CD4-positive, alpha-beta T cell (primary cell): Measurements from ENCODE around the gene GTSF1L. TPM values are rescaled to one million over a fixed set of nuclear protein-coding genes. Genes with fewer than 3 reads are reported as not detected.

Experiments
- ATAC-seq: fragments of 200-7000 bp; cut with Tn5 transposase; one replicate; pipeline ENCODE4 v1.10.0; 2022; ENCODE audit warnings: mild to moderate bottlenecking; ENCODE audit not compliant: poor library complexity
- CTCF ChIA-PET: fragments of 350-600 bp; sonication (Branson Sonifier 250); formaldehyde crosslinking; loops from one replicate; lab custom pipeline; 2021; ENCODE audit warnings: antibody characterized with exemption, inconsistent platforms; lab: Charles Lee
- POLR2A ChIA-PET: fragments of 350-600 bp; sonication (Branson Sonifier 250); formaldehyde crosslinking; loops from one replicate; lab custom pipeline; 2021; ENCODE audit warnings: antibody characterized with exemption, inconsistent platforms; lab: Charles Lee
- DNase-seq, 14 experiments: peaks; one replicate each; pipeline ENCODE4 v3.0.0-alpha.2; 2013 to 2020; ENCODE audit warnings: mixed read lengths in 2 of 14
- H3K27ac ChIP-seq, 2 donors: one replicate each; pipeline versions ENCODE4 v1.5.1 to v1.7.0; 2013; ENCODE audit warnings: low read length in 2 of 2, low read depth in 1 of 2, mild to moderate bottlenecking in 1 of 2
- H3K27me3 ChIP-seq, 2 experiments: 1 replicate in 1 of 2; 2 replicates in 1 of 2; pipeline versions ENCODE4 v1.6.1 to v1.7.0; 2013; ENCODE audit warnings: low read length in 2 of 2, control low read depth in 1 of 2, mild to moderate bottlenecking in 1 of 2, moderate library complexity in 1 of 2; ENCODE audit not compliant: insufficient read depth in 2 of 2, control insufficient read depth in 1 of 2
- H3K36me3 ChIP-seq: one replicate; pipeline ENCODE4 v1.6.1; 2013; ENCODE audit warnings: low read length, control low read depth; ENCODE audit not compliant: insufficient read depth
- H3K4me1 ChIP-seq: one replicate; pipeline ENCODE4 v1.6.1; 2013; ENCODE audit warnings: low read length, control low read depth; ENCODE audit not compliant: insufficient read depth
- H3K4me3 ChIP-seq: one replicate; pipeline ENCODE4 v1.5.1; 2013; ENCODE audit warnings: mild to moderate bottlenecking, low read length, moderate library complexity
- H3K9me3 ChIP-seq, 2 experiments: 1 replicate in 1 of 2; 2 replicates in 1 of 2; pipeline versions ENCODE4 v1.6.1 to v1.7.0; 2013; ENCODE audit warnings: low read length in 2 of 2, mild to moderate bottlenecking in 2 of 2, control low read depth in 1 of 2, moderate library complexity in 1 of 2; ENCODE audit not compliant: control insufficient read depth in 1 of 2, insufficient read depth in 1 of 2
- H3K27ac Mint-ChIP-seq: one replicate; pipeline ENCODE4 v1.8.0; 2020; ENCODE audit warnings: mixed read lengths
- H3K27me3 Mint-ChIP-seq: one replicate; pipeline ENCODE4 v1.8.0; 2021; ENCODE audit warnings: mixed read lengths
- H3K36me3 Mint-ChIP-seq: one replicate; pipeline ENCODE4 v1.8.0; 2021; ENCODE audit warnings: low read depth, mixed read lengths
- H3K4me1 Mint-ChIP-seq: one replicate; pipeline ENCODE4 v1.8.0; 2021; ENCODE audit warnings: low read depth, mixed read lengths
- H3K4me3 Mint-ChIP-seq: one replicate; pipeline ENCODE4 v1.8.0; 2020; ENCODE audit warnings: mild to moderate bottlenecking, mixed read lengths
- H3K9me3 Mint-ChIP-seq: one replicate; pipeline ENCODE4 v1.8.0; 2020; ENCODE audit warnings: mixed read lengths
- intact Hi-C, 2 experiments: fragments of 100-400 bp; cut with DNase I in 1 of 2; cut with micrococcal nuclease in 1 of 2; formaldehyde crosslinking; loops; one replicate each; pipeline versions ENCODE4 v1.15.1 to v1.9.0; 2023 to 2025; cut with DNase I, micrococcal nuclease
- total RNA-seq, 174 experiments: library from RNA in 2 of 174; stranded (reverse) in 2 of 174; gene quantifications; one replicate each; pipeline ENCODE4 v1.2.3 and lab custom pipeline; 2021 to 2026
- TF ChIP-seq, protein P1 (sequence below): fragments of 200-600 bp; IDR thresholded peaks from one replicate; pipeline ENCODE4 v1.8.0; 2022; ENCODE audit warnings: antibody characterized with exemption, mild to moderate bottlenecking

GTSF1L gene
- total RNA-seq, 2 experiments from 2014 or later = not detected

GRCh38 chr20:43715511-43715910 lies 11.3 kb downstream of the GTSF1L start:
- no peak overlapping the region for H3K27ac Mint-ChIP-seq
- H3K4me1 ChIP-seq = peaks cover 3% of the 10 kb centered on the region
- no peaks in the 10 kb centered on the region for H3K36me3 ChIP-seq
- POLR2A ChIA-PET = no interaction called here
- H3K9me3 ChIP-seq = no peaks in the 10 kb centered on the region
- no peak overlapping the region for H3K27ac ChIP-seq
- no peak overlapping the region for H3K4me3 Mint-ChIP-seq
- CTCF ChIA-PET = no interaction called here
- TF ChIP-seq, protein P1, sequence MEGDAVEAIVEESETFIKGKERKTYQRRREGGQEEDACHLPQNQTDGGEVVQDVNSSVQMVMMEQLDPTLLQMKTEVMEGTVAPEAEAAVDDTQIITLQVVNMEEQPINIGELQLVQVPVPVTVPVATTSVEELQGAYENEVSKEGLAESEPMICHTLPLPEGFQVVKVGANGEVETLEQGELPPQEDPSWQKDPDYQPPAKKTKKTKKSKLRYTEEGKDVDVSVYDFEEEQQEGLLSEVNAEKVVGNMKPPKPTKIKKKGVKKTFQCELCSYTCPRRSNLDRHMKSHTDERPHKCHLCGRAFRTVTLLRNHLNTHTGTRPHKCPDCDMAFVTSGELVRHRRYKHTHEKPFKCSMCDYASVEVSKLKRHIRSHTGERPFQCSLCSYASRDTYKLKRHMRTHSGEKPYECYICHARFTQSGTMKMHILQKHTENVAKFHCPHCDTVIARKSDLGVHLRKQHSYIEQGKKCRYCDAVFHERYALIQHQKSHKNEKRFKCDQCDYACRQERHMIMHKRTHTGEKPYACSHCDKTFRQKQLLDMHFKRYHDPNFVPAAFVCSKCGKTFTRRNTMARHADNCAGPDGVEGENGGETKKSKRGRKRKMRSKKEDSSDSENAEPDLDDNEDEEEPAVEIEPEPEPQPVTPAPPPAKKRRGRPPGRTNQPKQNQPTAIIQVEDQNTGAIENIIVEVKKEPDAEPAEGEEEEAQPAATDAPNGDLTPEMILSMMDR = no peak
- ATAC-seq (no peak), DNase-seq (no peak)
- H3K27me3 ChIP-seq = no peaks in the 10 kb centered on the region
- H3K9me3 Mint-ChIP-seq = no peaks in the 10 kb centered on the region
- H3K4me3 ChIP-seq = no peak overlapping the region
- H3K36me3 Mint-ChIP-seq = no peaks in the 10 kb centered on the region
- intact Hi-C loops = no loop called here
- no peaks in the 10 kb centered on the region for H3K27me3 Mint-ChIP-seq
- H3K4me1 Mint-ChIP-seq = peaks cover 23% of the 10 kb centered on the region

- Histone ChIP-seq H3K36me3 (no peaks in the 10 kb centered on the region), H3K9me3 (no peaks in the 10 kb centered on the region), H3K27me3 (no peaks in the 10 kb centered on the region), H3K4me3 (no peak overlapping the region), H3K27ac (no peak overlapping the region), H3K4me1 (peaks cover 3% of the 10 kb centered on the region)
- Mint-ChIP-seq H3K36me3 (no peaks in the 10 kb centered on the region), H3K4me1 (peaks cover 18% of the 10 kb centered on the region), H3K9me3 (no peaks in the 10 kb centered on the region), H3K4me3 (no peak overlapping the region), H3K27ac (no peak overlapping the region), H3K27me3 (no peaks in the 10 kb centered on the region)
- intact Hi-C loops = no loop called here
- CTCF ChIA-PET = no interaction called here
- DNase-seq (no peak), ATAC-seq (no peak)
- TF ChIP-seq, protein P1 = no peak
- POLR2A ChIA-PET = no interaction called here
Measured at GRCh38 chr20:43715044-43715443, 11.8 kb downstream of the GTSF1L start.

- Histone ChIP-seq H3K27ac (no peak overlapping the region), H3K36me3 (no peaks in the 10 kb centered on the region)
- intact Hi-C loops = no loop called here
Measured at GRCh38 chr20:43711098-43711654, 15.6 kb downstream of the GTSF1L start.

More at GRCh38 chr20:43711098-43711654, 15.6 kb downstream of the GTSF1L start:
- Histone ChIP-seq H3K4me1 (no peaks in the 10 kb centered on the region), H3K4me3 (no peak overlapping the region), H3K9me3 (no peaks in the 10 kb centered on the region), H3K27me3 (no peaks in the 10 kb centered on the region)
- DNase-seq (no peak), ATAC-seq (no peak)
- Mint-ChIP-seq H3K4me3 (no peak overlapping the region), H3K36me3 (no peaks in the 10 kb centered on the region), H3K9me3 (no peaks in the 10 kb centered on the region), H3K4me1 (no peaks in the 10 kb centered on the region), H3K27ac (no peak overlapping the region), H3K27me3 (no peaks in the 10 kb centered on the region)
- ChIA-PET CTCF (no interaction called here), POLR2A (no interaction called here)
- TF ChIP-seq, protein P1 = no peak
